Peyer's patch (tissue), 4 donors: ENCODE measurements around the gene KIAA0930.

Experiments
- CTCF ChIP-seq, 6 experiments: fragments of 450-650 bp in 4 of 6; fragments of 200-600 bp in 2 of 6; sonication (generic) in 1 of 6; IDR thresholded peaks; one replicate each; pipeline ENCODE4 v1.5.1; 2017 to 2019; ENCODE audit warnings: antibody characterized with exemption in 6 of 6, mild to moderate bottlenecking in 3 of 6, moderate library complexity in 1 of 6
- POLR2A ChIP-seq, 2 donors: fragments of 450-650 bp; IDR thresholded peaks; one replicate each; pipeline ENCODE4 v1.5.1; 2017; ENCODE audit warnings: antibody characterized with exemption in 2 of 2, mild to moderate bottlenecking in 2 of 2, moderate library complexity in 2 of 2

- TF ChIP-seq CTCF (IDR thresholded peaks at IDR 0.05) (peak; percentile 94 to 98 (median 96)), POLR2A (IDR thresholded peaks at IDR 0.05) (peak in 1 of 2 donors; percentile 30)
Measured at GRCh38 chr22:45268958-45269844, 28.5 kb upstream of the KIAA0930 start.
